B cell (primary cell): ENCODE results near the gene MAP3K14. TPM values are rescaled to one million over a fixed set of nuclear protein-coding genes. Genes with fewer than 3 reads are reported as not detected.

Experiments used
- ATAC-seq: fragments of 200-7000 bp; cut with Tn5 transposase; one replicate; pipeline ENCODE4 v1.10.0; 2021; ENCODE audit warnings: low read depth, mild to moderate bottlenecking, moderate number of reproducible peaks, moderate library complexity
- CTCF ChIA-PET: fragments of 350-600 bp; sonication (Branson Sonifier 250); formaldehyde crosslinking; loops from one replicate; lab custom pipeline; 2021; ENCODE audit warnings: antibody characterized with exemption, inconsistent platforms; lab: Charles Lee
- POLR2A ChIA-PET: fragments of 350-600 bp; sonication (Branson Sonifier 250); formaldehyde crosslinking; loops from one replicate; lab custom pipeline; 2021; ENCODE audit warnings: antibody characterized with exemption; lab: Charles Lee
- DNase-seq: peaks from one replicate; pipeline ENCODE4 v3.0.0; 2013
- H2AFZ ChIP-seq: 2 replicates; pipeline ENCODE4 v1.6.1; 2012; ENCODE audit warnings: mild to moderate bottlenecking, low read depth, low read length; ENCODE audit not compliant: insufficient read depth, poor library complexity, severe bottlenecking
- H3K27ac ChIP-seq, 2 donors: 1 replicate in 1 of 2; 2 replicates in 1 of 2; pipeline ENCODE4 v1.5.1; 2012 to 2013; ENCODE audit warnings: low read length in 2 of 2, mild to moderate bottlenecking in 2 of 2, moderate library complexity in 1 of 2
- H3K27me3 ChIP-seq, 4 experiments: fragments of 200-600 bp in 1 of 4; sonication (generic) in 1 of 4; replicated peaks in 1 of 4; 1 replicate in 2 of 4; 2 replicates in 2 of 4; pipeline versions ENCODE4 v1.6.1 to v1.7.0; 2013 to 2016; ENCODE audit warnings: low read length in 3 of 4, mild to moderate bottlenecking in 2 of 4, mixed read lengths in 1 of 4, moderate library complexity in 1 of 4; ENCODE audit not compliant: insufficient read depth in 4 of 4, control insufficient read depth in 3 of 4; ENCODE audit errors: control extremely low read depth in 1 of 4
- H3K36me3 ChIP-seq, 2 experiments: replicated peaks in 1 of 2; 1 replicate in 1 of 2; 2 replicates in 1 of 2; pipeline versions ENCODE4 v1.6.1 to v1.7.1; 2013; ENCODE audit warnings: low read length in 1 of 2; ENCODE audit not compliant: insufficient read depth in 2 of 2, control insufficient read depth in 1 of 2; ENCODE audit errors: control extremely low read depth in 1 of 2, extremely low read depth in 1 of 2
- H3K4me1 ChIP-seq, 2 donors: fragments of 200-600 bp in 1 of 2; sonication (generic) in 1 of 2; 1 replicate in 1 of 2; 2 replicates in 1 of 2; pipeline versions ENCODE4 v1.5.1 to v1.6.1; 2013 to 2017; ENCODE audit warnings: low read length in 2 of 2; ENCODE audit not compliant: control insufficient read depth in 2 of 2, insufficient read depth in 2 of 2
- H3K4me2 ChIP-seq: replicated peaks from 2 replicates; pipeline ENCODE3; 2012; ENCODE audit warnings: mild to moderate bottlenecking, low read depth, low read length; ENCODE audit not compliant: poor library complexity, severe bottlenecking
- H3K4me3 ChIP-seq, 5 experiments: fragments of 200-600 bp in 1 of 5; sonication (generic) in 1 of 5; 1 replicate in 3 of 5; 2 replicates in 2 of 5; pipeline versions ENCODE4 v1.5.1 to v1.7.0; 2011 to 2016; ENCODE audit warnings: low read length in 4 of 5, mild to moderate bottlenecking in 4 of 5, low read depth in 2 of 5, control low read depth in 1 of 5, moderate library complexity in 1 of 5; ENCODE audit not compliant: insufficient read depth in 1 of 5; ENCODE audit errors: control extremely low read depth in 1 of 5, extremely low read depth in 1 of 5
- H3K79me2 ChIP-seq: fragments of 200-600 bp; sonication (generic); one replicate; pipeline ENCODE4 v1.6.0; 2016; ENCODE audit warnings: low read length; ENCODE audit not compliant: control insufficient read depth, insufficient read depth
- H3K9ac ChIP-seq: fragments of 200-600 bp; sonication (generic); 2 replicates; pipeline ENCODE4 v1.6.1; 2017; ENCODE audit warnings: mild to moderate bottlenecking, low read length, moderate library complexity
- H3K9me3 ChIP-seq, 3 donors: one replicate each; pipeline versions ENCODE4 v1.6.1 to v1.7.1; 2013; ENCODE audit warnings: low read length in 2 of 3; ENCODE audit not compliant: control insufficient read depth in 2 of 3, insufficient read depth in 1 of 3; ENCODE audit errors: control extremely low read depth in 1 of 3
- H4K20me1 ChIP-seq: 2 replicates; pipeline ENCODE4 v1.6.0; 2012; ENCODE audit warnings: mild to moderate bottlenecking, low read length; ENCODE audit not compliant: insufficient read depth, control insufficient read depth, poor library complexity, severe bottlenecking
- H3K27ac Mint-ChIP-seq: one replicate; pipeline ENCODE4 v1.8.0; 2021; ENCODE audit warnings: mixed read lengths
- H3K27me3 Mint-ChIP-seq: one replicate; pipeline ENCODE4 v1.8.0; 2021; ENCODE audit warnings: mixed read lengths
- H3K4me1 Mint-ChIP-seq: one replicate; pipeline ENCODE4 v1.8.0; 2021; ENCODE audit warnings: mixed read lengths
- H3K4me3 Mint-ChIP-seq: one replicate; pipeline ENCODE4 v1.8.0; 2021; ENCODE audit warnings: mixed read lengths
- H3K9me3 Mint-ChIP-seq: one replicate; pipeline ENCODE4 v1.8.0; 2022; ENCODE audit warnings: mixed read lengths; ENCODE audit not compliant: insufficient read depth
- CTCF ChIP-seq: fragments of 200-600 bp; IDR thresholded peaks from one replicate; pipeline ENCODE4 v1.8.0; 2022; ENCODE audit warnings: antibody characterized with exemption, mild to moderate bottlenecking
- EZH2 ChIP-seq: IDR thresholded peaks from 2 replicates; pipeline ENCODE4 v1.6.1; 2012; ENCODE audit warnings: borderline replicate concordance, low read depth, mild to moderate bottlenecking, moderate library complexity, low read length; ENCODE audit not compliant: insufficient read depth, poor library complexity, severe bottlenecking
- WGBS: methylation state at CpG from one replicate; pipeline ENCODE4 v1.1.5; 2013; ENCODE audit warnings: missing lambda C conversion rate; ENCODE audit not compliant: insufficient coverage; 5-methylcytosine and 5-hydroxymethylcytosine counted together
- intact Hi-C: fragments of 100-400 bp; cut with micrococcal nuclease; formaldehyde crosslinking; loops from one replicate; pipeline ENCODE4 v1.10.0; 2022
- polyA plus RNA-seq: library from polyadenylated mRNA; depleted of rRNA; stranded (reverse); fragments of >200 nt; gene quantifications from 2 replicates; pipeline ENCODE4 v1.2.3, GENCODE V29; 2012
- total RNA-seq, 2 donors: library from RNA; stranded (reverse); fragments of 120-200 nt in 1 of 2; gene quantifications; 1 replicate in 1 of 2; 2 replicates in 1 of 2; pipeline versions ENCODE4 v1.2.3 to v1.2.4, GENCODE V29; 2013 to 2022

Gene MAP3K14
- total and polyA plus RNA-seq, 2 donors (not counting 1 experiment from before 2014, with no cell fraction given), result 66.1 to 84.1 TPM

DNA sequence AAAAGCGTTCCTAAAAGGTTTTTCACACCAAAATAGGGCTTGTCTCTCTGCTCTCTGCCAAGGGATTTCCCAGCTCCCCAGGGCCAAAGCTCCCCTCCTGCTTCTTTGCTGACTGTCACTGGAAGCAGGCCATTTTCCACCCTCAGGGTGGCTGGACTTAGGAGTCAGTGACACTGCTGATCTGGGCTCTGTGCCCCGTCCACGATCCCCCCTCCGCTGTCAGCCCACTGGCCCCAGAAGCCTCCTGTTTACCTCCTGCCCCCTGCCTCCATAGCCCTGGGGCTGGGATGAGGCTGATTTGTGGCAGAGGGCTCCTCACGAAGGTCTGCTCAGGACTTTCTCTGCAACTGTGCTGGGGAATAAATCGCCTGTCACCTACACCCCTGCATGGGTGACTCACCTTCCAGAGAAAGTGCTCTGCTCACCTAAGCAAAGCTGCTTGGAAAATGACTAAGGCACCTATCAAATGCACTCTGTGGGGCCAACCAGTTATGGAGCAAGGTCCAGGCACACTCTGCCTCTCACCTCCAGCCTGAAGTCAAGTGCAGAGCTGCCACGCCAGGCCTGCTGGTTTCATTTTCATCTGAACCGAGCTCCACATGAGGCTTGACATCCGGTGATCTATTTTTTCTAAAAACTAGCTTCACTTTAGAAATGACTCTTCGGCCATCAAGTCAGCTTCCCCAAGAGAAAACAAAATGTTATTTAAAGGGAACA is 4.9 kb downstream of the MAP3K14 start:
- Histone ChIP-seq H2AFZ (peak overlapping the region; percentile 39), H3K4me1 (peaks cover 81 to 87% of the 10 kb centered on the region in 2 donors), H3K79me2 (peaks cover 92% of the 10 kb centered on the region), H3K4me3 (peak overlapping the region in 3 of 5 experiments; percentile 6 to 90 (median 35)), H3K27me3 (no peaks in the 10 kb centered on the region), H4K20me1 (no peaks in the 10 kb centered on the region), H3K36me3 (peaks cover 0 to 23% of the 10 kb centered on the region in 2 experiments), H3K27ac (peak overlapping the region; percentile 87 to 93), H3K4me2 (peak overlapping the region; percentile 73), H3K9me3 (no peaks in the 10 kb centered on the region), H3K9ac (peak overlapping the region; percentile 60)
- no peaks in the 10 kb centered on the region for H3K9me3 Mint-ChIP-seq
- TF ChIP-seq EZH2 (no peak), CTCF (no peak)
- H3K4me3 Mint-ChIP-seq, result peak overlapping the region; percentile 68
- peaks cover 82% of the 10 kb centered on the region for H3K4me1 Mint-ChIP-seq
- CTCF ChIA-PET, result interaction anchor here (0.5 to 12.8 kb wide), 15 partner anchors 11 to 157 kb away, joined by 3 to 207 read pairs (median 4); partner anchors contain the start of gene FMNL1
- intact Hi-C loops, result loop anchor here (1.0 kb wide), 1 partner anchor 10 kb away; no protein-coding TSS in a partner anchor
- ATAC-seq, result no peak
- peak overlapping the region; percentile 92 for H3K27ac Mint-ChIP-seq
- POLR2A ChIA-PET, result interaction anchor here (0.6 to 2.5 kb wide), 9 partner anchors 10 to 277 kb away, joined by 3 to 21 read pairs (median 7); partner anchors contain the start of gene FMNL1
- H3K27me3 Mint-ChIP-seq, result no peaks in the 10 kb centered on the region
- peak; percentile 80 for DNase-seq
- 33% methylated on average over 5 of the region's 10 CpGs for WGBS

DNA sequence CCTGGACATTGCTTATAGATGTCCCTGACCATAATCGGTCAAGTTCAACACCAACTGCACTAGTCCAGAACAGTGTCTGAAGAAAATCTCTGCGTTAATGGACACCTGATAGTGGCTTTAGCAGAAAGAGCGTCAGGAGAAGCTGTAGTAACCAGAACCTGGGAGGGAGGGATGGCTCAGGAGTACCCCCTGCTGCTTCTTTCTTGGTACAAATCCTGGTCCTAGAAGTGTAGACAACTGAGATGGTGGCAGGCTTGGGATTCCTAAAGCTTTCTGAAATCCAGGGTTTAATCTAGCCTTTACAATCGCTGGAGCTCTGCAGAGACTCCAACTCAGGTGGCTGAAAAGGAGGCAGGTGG is 5.4 kb downstream of the MAP3K14 start:
- Mint-ChIP-seq H3K27ac (peak overlapping the region; percentile 92), H3K9me3 (no peaks in the 10 kb centered on the region), H3K4me1 (peaks cover 86% of the 10 kb centered on the region), H3K27me3 (no peaks in the 10 kb centered on the region), H3K4me3 (peak overlapping the region; percentile 68)
- ChIA-PET CTCF (interaction anchor here (0.9 to 12.8 kb wide), 9 partner anchors 11 to 114 kb away, joined by 3 to 207 read pairs (median 26); partner anchors contain the start of gene FMNL1), POLR2A (interaction anchor here (0.6 to 2.5 kb wide), 7 partner anchors 9 to 278 kb away, joined by 3 to 21 read pairs (median 4); partner anchors contain the start of gene FMNL1)
- Histone ChIP-seq H2AFZ (no peak overlapping the region), H3K4me3 (peak overlapping the region in 1 of 5 experiments; percentile 90), H3K9ac (peak overlapping the region; percentile 60), H4K20me1 (no peaks in the 10 kb centered on the region), H3K27me3 (no peaks in the 10 kb centered on the region), H3K27ac (peak overlapping the region; percentile 87 to 93), H3K36me3 (peaks cover 0 to 27% of the 10 kb centered on the region in 2 experiments), H3K9me3 (no peaks in the 10 kb centered on the region), H3K4me2 (peak overlapping the region; percentile 73), H3K79me2 (peaks cover 96% of the 10 kb centered on the region), H3K4me1 (peaks cover 87 to 92% of the 10 kb centered on the region in 2 donors)
- ATAC-seq (no peak), DNase-seq (no peak)
- no peak for TF ChIP-seq CTCF
- intact Hi-C loops, result no loop called here
- 90% methylated on average over 1 of the region's 4 CpGs for WGBS
